ENCODE results near the gene TRAF2.

Gene TRAF2

DNA sequence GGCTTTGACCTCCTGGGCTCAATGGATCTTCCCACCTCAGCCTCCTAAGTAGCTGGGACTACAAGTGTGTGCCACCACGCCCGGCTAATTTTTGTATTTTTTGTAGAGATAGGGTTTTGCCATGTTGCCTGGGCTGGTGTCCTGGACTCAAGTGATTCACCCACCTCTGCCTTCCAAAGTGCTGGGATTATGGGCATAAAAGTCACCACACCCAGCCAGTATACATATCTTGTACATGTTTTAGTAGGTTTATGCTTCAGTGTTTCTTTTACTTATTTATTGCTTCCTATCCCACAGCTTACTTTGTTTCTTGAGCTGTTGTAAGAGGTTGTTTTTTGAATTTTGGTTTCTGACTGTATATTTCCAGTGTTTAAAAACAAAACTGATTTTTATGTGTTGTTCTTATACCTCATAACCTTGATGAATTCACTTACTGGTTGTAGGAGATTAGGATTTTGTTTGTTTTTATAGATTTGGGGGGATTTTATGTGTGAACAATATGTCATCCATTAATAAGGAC, 45.4 kb downstream of the TRAF2 start:
- Histone ChIP-seq H3K4me2 (no peak overlapping the region), H3K36me3 (ENCODE audit: insufficient read depth) (peaks cover 3% of the 10 kb centered on the region; the same call in 1 of the 2 replicates), H3K4me3 (IDR thresholded peaks at IDR 0.05; ENCODE audit: insufficient read depth, low read depth, low read length) (no peak overlapping the region), H2AFZ (ENCODE audit: low read depth) (no peak overlapping the region), H3K27ac (no peak overlapping the region), H3K9ac (no peak overlapping the region), H3K27me3 (ENCODE audit: insufficient read depth, low read depth) (no peaks in the 10 kb centered on the region), H3K79me2 (ENCODE audit: insufficient read depth, low read depth) (no peaks in the 10 kb centered on the region), H4K20me1 (ENCODE audit: insufficient read depth) (no peaks in the 10 kb centered on the region), H3K4me1 (ENCODE audit: low read depth, poor library complexity, severe bottlenecking) (peaks cover 4% of the 10 kb centered on the region)
- TF ChIP-seq, protein P1, sequence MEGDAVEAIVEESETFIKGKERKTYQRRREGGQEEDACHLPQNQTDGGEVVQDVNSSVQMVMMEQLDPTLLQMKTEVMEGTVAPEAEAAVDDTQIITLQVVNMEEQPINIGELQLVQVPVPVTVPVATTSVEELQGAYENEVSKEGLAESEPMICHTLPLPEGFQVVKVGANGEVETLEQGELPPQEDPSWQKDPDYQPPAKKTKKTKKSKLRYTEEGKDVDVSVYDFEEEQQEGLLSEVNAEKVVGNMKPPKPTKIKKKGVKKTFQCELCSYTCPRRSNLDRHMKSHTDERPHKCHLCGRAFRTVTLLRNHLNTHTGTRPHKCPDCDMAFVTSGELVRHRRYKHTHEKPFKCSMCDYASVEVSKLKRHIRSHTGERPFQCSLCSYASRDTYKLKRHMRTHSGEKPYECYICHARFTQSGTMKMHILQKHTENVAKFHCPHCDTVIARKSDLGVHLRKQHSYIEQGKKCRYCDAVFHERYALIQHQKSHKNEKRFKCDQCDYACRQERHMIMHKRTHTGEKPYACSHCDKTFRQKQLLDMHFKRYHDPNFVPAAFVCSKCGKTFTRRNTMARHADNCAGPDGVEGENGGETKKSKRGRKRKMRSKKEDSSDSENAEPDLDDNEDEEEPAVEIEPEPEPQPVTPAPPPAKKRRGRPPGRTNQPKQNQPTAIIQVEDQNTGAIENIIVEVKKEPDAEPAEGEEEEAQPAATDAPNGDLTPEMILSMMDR (conservative IDR thresholded peaks at IDR 0.05; ENCODE audit: low read depth, low read length): no peak

GRCh38 chr9:136934277-136934676, 48.0 kb downstream of the TRAF2 start:
- H2AFZ ChIP-seq (ENCODE audit: low read depth): no peak overlapping the region
- H3K4me1 ChIP-seq (ENCODE audit: low read depth, poor library complexity, severe bottlenecking): peaks cover 4% of the 10 kb centered on the region
- no peak overlapping the region for H3K9ac ChIP-seq
- no peaks in the 10 kb centered on the region for H3K79me2 ChIP-seq (ENCODE audit: insufficient read depth, low read depth)
- H3K36me3 ChIP-seq (ENCODE audit: insufficient read depth): peaks cover 3% of the 10 kb centered on the region; the same call in 1 of the 2 replicates
- H3K4me3 ChIP-seq (IDR thresholded peaks at IDR 0.05; ENCODE audit: insufficient read depth, low read depth, low read length): no peak overlapping the region
- TF ChIP-seq, protein P1 (conservative IDR thresholded peaks at IDR 0.05; ENCODE audit: low read depth, low read length): no peak
- H4K20me1 ChIP-seq (ENCODE audit: insufficient read depth): no peaks in the 10 kb centered on the region
- H3K27me3 ChIP-seq (ENCODE audit: insufficient read depth, low read depth): no peaks in the 10 kb centered on the region
- H3K27ac ChIP-seq: no peak overlapping the region
- no peak overlapping the region for H3K4me2 ChIP-seq

DNA sequence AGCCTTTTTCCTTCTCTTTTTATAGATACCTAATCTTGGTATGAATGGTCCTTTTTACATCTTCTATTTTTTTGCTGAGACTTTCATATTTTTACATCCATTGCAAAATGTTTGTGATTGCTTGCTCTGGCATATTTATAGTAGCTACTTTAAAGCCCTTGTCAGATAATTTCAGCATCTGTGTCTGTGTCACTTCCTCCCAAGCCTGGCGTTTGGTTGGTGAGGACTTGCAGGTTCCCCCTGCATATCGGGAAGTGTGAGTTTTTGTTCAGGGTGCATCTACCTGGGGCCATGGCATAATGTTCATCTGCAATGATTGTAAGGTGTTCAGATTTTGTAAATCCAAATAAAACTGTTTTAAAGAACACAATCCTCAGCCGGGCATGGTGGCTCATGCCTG, 49.3 kb downstream of the TRAF2 start:
- Histone ChIP-seq H3K36me3 (ENCODE audit: insufficient read depth) (peaks cover 3% of the 10 kb centered on the region; the same call in 1 of the 2 replicates), H3K4me1 (ENCODE audit: low read depth, poor library complexity, severe bottlenecking) (peaks cover 4% of the 10 kb centered on the region), H2AFZ (ENCODE audit: low read depth) (no peak overlapping the region), H3K27ac (no peak overlapping the region), H4K20me1 (ENCODE audit: insufficient read depth) (no peaks in the 10 kb centered on the region), H3K4me3 (IDR thresholded peaks at IDR 0.05; ENCODE audit: insufficient read depth, low read depth, low read length) (no peak overlapping the region), H3K4me2 (no peak overlapping the region), H3K9ac (no peak overlapping the region), H3K27me3 (ENCODE audit: insufficient read depth, low read depth) (no peaks in the 10 kb centered on the region), H3K79me2 (ENCODE audit: insufficient read depth, low read depth) (no peaks in the 10 kb centered on the region)
- TF ChIP-seq, protein P1 (conservative IDR thresholded peaks at IDR 0.05; ENCODE audit: low read depth, low read length): no peak

- Histone ChIP-seq H3K27me3 (ENCODE audit: insufficient read depth, low read depth) (no peaks in the 10 kb centered on the region), H3K27ac (no peak overlapping the region), H3K79me2 (ENCODE audit: insufficient read depth, low read depth) (no peaks in the 10 kb centered on the region), H4K20me1 (ENCODE audit: insufficient read depth) (no peaks in the 10 kb centered on the region), H3K4me3 (IDR thresholded peaks at IDR 0.05; ENCODE audit: insufficient read depth, low read depth, low read length) (no peak overlapping the region), H3K9ac (no peak overlapping the region), H3K36me3 (ENCODE audit: insufficient read depth) (peaks cover 6% of the 10 kb centered on the region; the same call in 1 of the 2 replicates), H2AFZ (ENCODE audit: low read depth) (no peak overlapping the region), H3K4me1 (ENCODE audit: low read depth, poor library complexity, severe bottlenecking) (peaks cover 4% of the 10 kb centered on the region), H3K4me2 (no peak overlapping the region)
- TF ChIP-seq, protein P1 (conservative IDR thresholded peaks at IDR 0.05; ENCODE audit: low read depth, low read length): no peak
Measured at GRCh38 chr9:136936645-136937170, 50.4 kb downstream of the TRAF2 start.
